ENCODE data around the gene EXOC3L2. TPM values are rescaled to one million over a fixed set of nuclear protein-coding genes. Genes with fewer than 3 reads are reported as not detected.

The EXOC3L2 gene
- total and polyA plus RNA-seq, 4 donors = 0.50 to 13.9 (median 5.7) TPM

GRCh38 chr19:45184115-45184514 lies 61.1 kb downstream of the EXOC3L2 start:
- H3K27ac ChIP-seq (ENCODE audit: low read depth in 1 of 2, low read length in 2 of 2) = no peak overlapping the region
- intact Hi-C loops (cut with DNase I) = no loop called here
- no peak overlapping the region for H3K4me3 ChIP-seq (ENCODE audit: low read length in 2 of 2)
- WGBS, 2 donors = 93 to 94% methylated on average over 5 of the region's 5 CpGs
- no peaks in the 10 kb centered on the region for H3K36me3 ChIP-seq (ENCODE audit: control insufficient read depth in 1 of 2, insufficient read depth in 2 of 2, low read length in 1 of 2)
- ATAC-seq (ENCODE audit: low FRiP score) = no peak
- no peaks in the 10 kb centered on the region for H3K9me3 ChIP-seq (ENCODE audit: control insufficient read depth, low read length)
- no peaks in the 10 kb centered on the region for H3K27me3 ChIP-seq (ENCODE audit: control insufficient read depth in 1 of 2, insufficient read depth in 2 of 2, low read length in 1 of 2)
- H3K4me1 ChIP-seq (ENCODE audit: control insufficient read depth in 1 of 2, insufficient read depth in 2 of 2, low read length in 2 of 2) = peaks cover 0 to 2% of the 10 kb centered on the region in 2 donors
- no peak for DNase-seq

GRCh38 chr19:45182758-45183157 lies 62.4 kb downstream of the EXOC3L2 start:
- Histone ChIP-seq H3K4me1 (ENCODE audit: control insufficient read depth in 1 of 2, insufficient read depth in 2 of 2, low read length in 2 of 2) (peaks cover 0 to 2% of the 10 kb centered on the region in 2 donors), H3K9me3 (ENCODE audit: control insufficient read depth, low read length) (no peaks in the 10 kb centered on the region), H3K27me3 (ENCODE audit: control insufficient read depth in 1 of 2, insufficient read depth in 2 of 2, low read length in 1 of 2) (no peaks in the 10 kb centered on the region), H3K4me3 (ENCODE audit: low read length in 2 of 2) (no peak overlapping the region), H3K36me3 (ENCODE audit: control insufficient read depth in 1 of 2, insufficient read depth in 2 of 2, low read length in 1 of 2) (no peaks in the 10 kb centered on the region), H3K27ac (ENCODE audit: low read depth in 1 of 2, low read length in 2 of 2) (no peak overlapping the region)
- ATAC-seq (ENCODE audit: low FRiP score) (no peak), DNase-seq (no peak)
- intact Hi-C loops (cut with DNase I) = no loop called here
- 93% methylated on average over 4 of the region's 4 CpGs for WGBS, 2 donors

- H3K36me3 ChIP-seq (ENCODE audit: control insufficient read depth in 1 of 2, insufficient read depth in 2 of 2, low read length in 1 of 2) = no peaks in the 10 kb centered on the region
- no peak overlapping the region for H3K4me3 ChIP-seq (ENCODE audit: low read length in 2 of 2)
- H3K27me3 ChIP-seq (ENCODE audit: control insufficient read depth in 1 of 2, insufficient read depth in 2 of 2, low read length in 1 of 2) = no peaks in the 10 kb centered on the region
- ATAC-seq (ENCODE audit: low FRiP score) (no peak), DNase-seq (peak in 1 of 2 donors; percentile 32)
- WGBS, 2 donors = 80 to 82% methylated on average over 7 of the region's 7 CpGs
- peaks cover 0 to 2% of the 10 kb centered on the region in 2 donors for H3K4me1 ChIP-seq (ENCODE audit: control insufficient read depth in 1 of 2, insufficient read depth in 2 of 2, low read length in 2 of 2)
- H3K9me3 ChIP-seq (ENCODE audit: control insufficient read depth, low read length) = no peaks in the 10 kb centered on the region
- no peak overlapping the region for H3K27ac ChIP-seq (ENCODE audit: low read depth in 1 of 2, low read length in 2 of 2)
- intact Hi-C loops (cut with DNase I) = no loop called here
Measured at GRCh38 chr19:45180936-45181335, 64.3 kb downstream of the EXOC3L2 start.

- H3K4me1 ChIP-seq (ENCODE audit: control insufficient read depth in 1 of 2, insufficient read depth in 2 of 2, low read length in 2 of 2) = peaks cover 0 to 2% of the 10 kb centered on the region in 2 donors
- DNase-seq (no peak), ATAC-seq (ENCODE audit: low FRiP score) (no peak)
- WGBS, 2 donors = 43 to 45% methylated on average over 9 of the region's 9 CpGs
- H3K4me3 ChIP-seq (ENCODE audit: low read length in 2 of 2) = peak overlapping the region; percentile 38 to 79
- no peak overlapping the region for H3K27ac ChIP-seq (ENCODE audit: low read depth in 1 of 2, low read length in 2 of 2)
- H3K9me3 ChIP-seq (ENCODE audit: control insufficient read depth, low read length) = no peaks in the 10 kb centered on the region
- H3K27me3 ChIP-seq (ENCODE audit: control insufficient read depth in 1 of 2, insufficient read depth in 2 of 2, low read length in 1 of 2) = no peaks in the 10 kb centered on the region
- intact Hi-C loops (cut with DNase I) = loop anchor here in 1 of 2 donors (5.0 kb wide), 2 partner anchors 72 to 88 kb away; partner anchors contain the start of genes MARK4 and PPP1R37
- H3K36me3 ChIP-seq (ENCODE audit: control insufficient read depth in 1 of 2, insufficient read depth in 2 of 2, low read length in 1 of 2) = no peaks in the 10 kb centered on the region
Measured at GRCh38 chr19:45179892-45180370, 65.3 kb downstream of the EXOC3L2 start.

GRCh38 chr19:45179072-45179891 lies 65.9 kb downstream of the EXOC3L2 start:
- ATAC-seq (ENCODE audit: low FRiP score) (no peak), DNase-seq (peak; percentile 65 to 87)
- no peaks in the 10 kb centered on the region for H3K27me3 ChIP-seq (ENCODE audit: control insufficient read depth in 1 of 2, insufficient read depth in 2 of 2, low read length in 1 of 2)
- peaks cover 0 to 2% of the 10 kb centered on the region in 2 donors for H3K4me1 ChIP-seq (ENCODE audit: control insufficient read depth in 1 of 2, insufficient read depth in 2 of 2, low read length in 2 of 2)
- H3K4me3 ChIP-seq (ENCODE audit: low read length in 2 of 2) = peak overlapping the region; percentile 38 to 79
- H3K9me3 ChIP-seq (ENCODE audit: control insufficient read depth, low read length) = no peaks in the 10 kb centered on the region
- 1% methylated on average over 77 to 97 of the region's 97 CpGs for WGBS, 2 donors
- H3K27ac ChIP-seq (ENCODE audit: low read depth in 1 of 2, low read length in 2 of 2) = peak overlapping the region; percentile 20 to 89
- no peaks in the 10 kb centered on the region for H3K36me3 ChIP-seq (ENCODE audit: control insufficient read depth in 1 of 2, insufficient read depth in 2 of 2, low read length in 1 of 2)
- intact Hi-C loops (cut with DNase I) = loop anchor here in 1 of 2 donors (5.0 kb wide), 2 partner anchors 73 to 87 kb away; partner anchors contain the start of genes MARK4 and PPP1R37

DNA sequence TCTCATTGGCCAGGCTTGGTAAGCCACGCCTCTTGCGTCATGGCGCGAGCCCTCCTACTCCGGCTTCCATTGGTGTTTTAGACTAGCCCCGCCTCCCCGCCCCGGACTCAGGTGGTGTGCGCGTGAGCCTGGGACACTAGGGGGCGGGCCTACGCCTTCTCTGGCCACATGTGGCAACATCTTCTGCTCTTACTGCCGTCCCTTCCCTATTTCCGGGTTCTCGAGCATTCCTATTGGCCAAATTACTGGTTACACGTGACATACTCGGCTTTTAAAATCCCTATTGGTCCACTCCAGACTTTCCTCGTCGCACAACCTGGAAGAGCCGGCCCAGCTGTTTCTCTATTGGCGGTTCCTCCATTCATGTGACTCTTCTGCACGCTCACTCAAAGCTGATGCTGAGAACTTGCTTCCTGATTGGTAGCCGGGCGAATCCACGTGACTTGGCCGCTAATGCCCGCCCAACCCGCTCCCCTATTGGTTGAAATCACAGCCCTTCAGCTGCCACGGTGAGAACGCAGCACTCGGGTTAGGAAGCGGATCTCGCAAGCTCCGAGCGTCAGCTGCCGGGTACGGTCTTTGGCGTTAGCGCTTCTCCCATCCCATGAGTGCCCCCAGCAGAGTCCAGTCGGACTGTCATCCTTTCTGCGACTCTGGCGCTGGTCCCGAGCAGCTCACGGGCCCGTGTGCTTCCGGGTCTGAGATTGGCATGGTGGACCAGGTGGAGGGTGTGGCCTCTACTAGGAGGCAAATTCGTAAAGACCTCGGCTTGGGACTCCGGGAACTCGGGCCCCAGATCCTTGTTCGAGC lies 66.7 kb downstream of the EXOC3L2 start, which contains the start of gene BLOC1S3:
TSS of gene BLOC1S3 (plus strand) at position 523 of the 810 bp plus-strand sequence. CDS start 513 bp downstream, outside the sequence.
- peak within 1 kb of the TSS; percentile 45 to 79 for H3K4me3 ChIP-seq (ENCODE audit: low read length in 2 of 2)
- peak within 1 kb of the TSS; percentile 67 to 89 for H3K27ac ChIP-seq (ENCODE audit: low read depth in 1 of 2, low read length in 2 of 2)
- peak; percentile 99 for ATAC-seq (ENCODE audit: low FRiP score)
- no peaks in the 10 kb centered on the region for H3K36me3 ChIP-seq (ENCODE audit: control insufficient read depth in 1 of 2, insufficient read depth in 2 of 2, low read length in 1 of 2)
- no peaks in the 10 kb centered on the region for H3K27me3 ChIP-seq (ENCODE audit: control insufficient read depth in 1 of 2, insufficient read depth in 2 of 2, low read length in 1 of 2)
- intact Hi-C loops (cut with DNase I) = loop anchor here in 1 of 2 donors (5.0 kb wide), 2 partner anchors 74 to 86 kb away; partner anchors contain the start of genes MARK4 and PPP1R37
- peaks cover 0 to 2% of the 10 kb centered on the region in 2 donors for H3K4me1 ChIP-seq (ENCODE audit: control insufficient read depth in 1 of 2, insufficient read depth in 2 of 2, low read length in 2 of 2)
- peak; percentile 100 for DNase-seq
- WGBS, 2 donors = 0% methylated on average over 51 of the region's 51 CpGs
- H3K9me3 ChIP-seq (ENCODE audit: control insufficient read depth, low read length) = no peaks in the 10 kb centered on the region

DNA sequence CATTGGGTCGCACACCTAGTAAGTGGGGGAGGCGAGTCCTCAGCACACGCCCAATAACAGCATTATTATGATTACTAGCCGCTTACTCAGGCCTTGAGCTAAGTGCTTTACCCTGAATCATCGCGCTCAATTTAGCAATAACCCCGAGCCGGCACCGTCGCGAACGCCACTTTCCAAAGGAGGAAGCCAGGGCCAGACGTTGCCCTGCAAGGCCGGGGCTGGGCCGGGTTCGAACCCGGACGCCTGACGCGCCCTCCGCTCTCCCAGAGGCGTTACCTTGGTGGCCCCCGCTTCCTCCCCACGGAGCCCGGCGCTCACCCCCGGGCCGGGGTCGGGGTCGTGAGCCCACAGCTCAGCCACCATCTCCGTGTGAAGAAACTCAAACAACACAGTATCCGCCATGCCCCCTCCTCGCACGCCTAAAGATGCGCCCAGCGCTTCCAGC lies 67.4 kb downstream of the EXOC3L2 start, which contains the start of gene TRAPPC6A:
TSS of gene TRAPPC6A (minus strand) at position 421 of the 445 bp plus-strand sequence. CDS start at position 402, 19 bp downstream.
- WGBS, 2 donors = 0 to 1% methylated on average over 36 of the region's 36 CpGs
- peak within 1 kb of the TSS; percentile 45 to 79 for H3K4me3 ChIP-seq (ENCODE audit: low read length in 2 of 2)
- peaks cover 0 to 2% of the 10 kb centered on the region in 2 donors for H3K4me1 ChIP-seq (ENCODE audit: control insufficient read depth in 1 of 2, insufficient read depth in 2 of 2, low read length in 2 of 2)
- no peaks in the 10 kb centered on the region for H3K9me3 ChIP-seq (ENCODE audit: control insufficient read depth, low read length)
- intact Hi-C loops (cut with DNase I) = loop anchor here in 1 of 2 donors (5.0 kb wide), 2 partner anchors 74 to 86 kb away; partner anchors contain the start of genes MARK4 and PPP1R37
- no peaks in the 10 kb centered on the region for H3K27me3 ChIP-seq (ENCODE audit: control insufficient read depth in 1 of 2, insufficient read depth in 2 of 2, low read length in 1 of 2)
- ATAC-seq (ENCODE audit: low FRiP score) (no peak), DNase-seq (no peak)
- peak within 1 kb of the TSS; percentile 67 to 89 for H3K27ac ChIP-seq (ENCODE audit: low read depth in 1 of 2, low read length in 2 of 2)
- H3K36me3 ChIP-seq (ENCODE audit: control insufficient read depth in 1 of 2, insufficient read depth in 2 of 2, low read length in 1 of 2) = no peaks in the 10 kb centered on the region
